ENCODE results near the gene PLXND1.

DNA sequence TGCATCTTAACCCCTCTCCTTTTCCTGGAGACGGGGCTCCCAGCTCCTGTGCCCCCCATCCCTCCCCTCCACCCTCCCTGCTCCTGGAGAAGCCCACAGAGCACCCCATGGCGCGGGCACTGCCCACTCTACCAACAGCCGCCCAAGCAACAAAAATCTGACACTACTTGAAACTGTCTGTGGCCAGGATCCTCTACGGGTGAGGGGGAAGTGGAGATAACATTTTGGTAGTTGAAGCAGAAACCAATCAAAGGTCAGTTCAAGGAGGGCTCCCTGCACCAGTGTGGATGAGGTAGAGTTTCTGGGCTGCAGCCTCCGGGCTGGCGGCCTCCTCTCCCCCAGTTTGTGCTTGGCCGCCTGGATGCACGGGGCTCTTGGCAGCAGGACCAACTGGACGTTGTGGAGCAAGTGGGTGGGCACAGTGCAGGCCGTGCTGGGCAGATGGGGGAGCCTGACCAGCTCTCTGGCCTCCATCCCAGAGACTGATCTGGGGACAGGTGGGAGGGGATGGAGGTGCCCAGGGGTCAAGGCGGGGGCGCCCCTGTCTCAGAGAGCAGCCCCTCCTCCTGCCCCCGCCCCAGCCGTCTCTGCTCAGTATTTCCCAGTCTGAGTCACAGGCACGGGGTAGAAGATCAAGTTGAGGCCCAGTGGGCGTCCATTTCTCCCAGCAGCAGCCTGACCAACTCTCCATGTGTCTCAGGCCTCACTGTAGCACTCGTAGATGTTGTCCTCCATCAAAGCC is 50.7 kb downstream of the PLXND1 start:
- TF ChIP-seq SP1 (IDR thresholded peaks at IDR 0.05; ENCODE audit: low read depth) (no peak), TCF7L2 (IDR thresholded peaks at IDR 0.05; ENCODE audit: borderline replicate concordance, extremely low read depth, insufficient read depth, insufficient read length) (no peak), YY1 (IDR thresholded peaks at IDR 0.05; ENCODE audit: extremely low read depth, insufficient replicate concordance, low read depth, low read length) (no peak), POLR2A (IDR thresholded peaks at IDR 0.05; ENCODE audit: borderline replicate concordance, extremely low read depth, insufficient read depth, insufficient read length) (no peak), EZH2 (IDR thresholded peaks at IDR 0.05) (no peak), JUND (IDR thresholded peaks at IDR 0.05) (no peak), SIN3A (IDR thresholded peaks at IDR 0.05; ENCODE audit: low read depth) (no peak), CBX3 (IDR thresholded peaks at IDR 0.05; ENCODE audit: low read depth) (no peak)
- TF ChIP-seq, protein P1, sequence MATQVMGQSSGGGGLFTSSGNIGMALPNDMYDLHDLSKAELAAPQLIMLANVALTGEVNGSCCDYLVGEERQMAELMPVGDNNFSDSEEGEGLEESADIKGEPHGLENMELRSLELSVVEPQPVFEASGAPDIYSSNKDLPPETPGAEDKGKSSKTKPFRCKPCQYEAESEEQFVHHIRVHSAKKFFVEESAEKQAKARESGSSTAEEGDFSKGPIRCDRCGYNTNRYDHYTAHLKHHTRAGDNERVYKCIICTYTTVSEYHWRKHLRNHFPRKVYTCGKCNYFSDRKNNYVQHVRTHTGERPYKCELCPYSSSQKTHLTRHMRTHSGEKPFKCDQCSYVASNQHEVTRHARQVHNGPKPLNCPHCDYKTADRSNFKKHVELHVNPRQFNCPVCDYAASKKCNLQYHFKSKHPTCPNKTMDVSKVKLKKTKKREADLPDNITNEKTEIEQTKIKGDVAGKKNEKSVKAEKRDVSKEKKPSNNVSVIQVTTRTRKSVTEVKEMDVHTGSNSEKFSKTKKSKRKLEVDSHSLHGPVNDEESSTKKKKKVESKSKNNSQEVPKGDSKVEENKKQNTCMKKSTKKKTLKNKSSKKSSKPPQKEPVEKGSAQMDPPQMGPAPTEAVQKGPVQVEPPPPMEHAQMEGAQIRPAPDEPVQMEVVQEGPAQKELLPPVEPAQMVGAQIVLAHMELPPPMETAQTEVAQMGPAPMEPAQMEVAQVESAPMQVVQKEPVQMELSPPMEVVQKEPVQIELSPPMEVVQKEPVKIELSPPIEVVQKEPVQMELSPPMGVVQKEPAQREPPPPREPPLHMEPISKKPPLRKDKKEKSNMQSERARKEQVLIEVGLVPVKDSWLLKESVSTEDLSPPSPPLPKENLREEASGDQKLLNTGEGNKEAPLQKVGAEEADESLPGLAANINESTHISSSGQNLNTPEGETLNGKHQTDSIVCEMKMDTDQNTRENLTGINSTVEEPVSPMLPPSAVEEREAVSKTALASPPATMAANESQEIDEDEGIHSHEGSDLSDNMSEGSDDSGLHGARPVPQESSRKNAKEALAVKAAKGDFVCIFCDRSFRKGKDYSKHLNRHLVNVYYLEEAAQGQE (IDR thresholded peaks at IDR 0.05; ENCODE audit: low read depth): no peak
- TF ChIP-seq, protein P2, sequence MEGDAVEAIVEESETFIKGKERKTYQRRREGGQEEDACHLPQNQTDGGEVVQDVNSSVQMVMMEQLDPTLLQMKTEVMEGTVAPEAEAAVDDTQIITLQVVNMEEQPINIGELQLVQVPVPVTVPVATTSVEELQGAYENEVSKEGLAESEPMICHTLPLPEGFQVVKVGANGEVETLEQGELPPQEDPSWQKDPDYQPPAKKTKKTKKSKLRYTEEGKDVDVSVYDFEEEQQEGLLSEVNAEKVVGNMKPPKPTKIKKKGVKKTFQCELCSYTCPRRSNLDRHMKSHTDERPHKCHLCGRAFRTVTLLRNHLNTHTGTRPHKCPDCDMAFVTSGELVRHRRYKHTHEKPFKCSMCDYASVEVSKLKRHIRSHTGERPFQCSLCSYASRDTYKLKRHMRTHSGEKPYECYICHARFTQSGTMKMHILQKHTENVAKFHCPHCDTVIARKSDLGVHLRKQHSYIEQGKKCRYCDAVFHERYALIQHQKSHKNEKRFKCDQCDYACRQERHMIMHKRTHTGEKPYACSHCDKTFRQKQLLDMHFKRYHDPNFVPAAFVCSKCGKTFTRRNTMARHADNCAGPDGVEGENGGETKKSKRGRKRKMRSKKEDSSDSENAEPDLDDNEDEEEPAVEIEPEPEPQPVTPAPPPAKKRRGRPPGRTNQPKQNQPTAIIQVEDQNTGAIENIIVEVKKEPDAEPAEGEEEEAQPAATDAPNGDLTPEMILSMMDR (IDR thresholded peaks at IDR 0.05 in 2 of 3, conservative IDR thresholded peaks at IDR 0.05 in 1 of 3; ENCODE audit: borderline replicate concordance in 1 of 3, insufficient read depth in 1 of 3, low read depth in 2 of 3, low read length in 2 of 3): no peak

Measured in HCT116 (cell line).